B cell (primary cell): ENCODE measurements around the gene BMP6. TPM values are rescaled to one million over a fixed set of nuclear protein-coding genes. Genes with fewer than 3 reads are reported as not detected.

Source experiments
- ATAC-seq: fragments of 200-7000 bp; cut with Tn5 transposase; one replicate; pipeline ENCODE4 v1.10.0; 2021; ENCODE audit warnings: low read depth, mild to moderate bottlenecking, moderate number of reproducible peaks, moderate library complexity
- CTCF ChIA-PET: fragments of 350-600 bp; sonication (Branson Sonifier 250); formaldehyde crosslinking; loops from one replicate; lab custom pipeline; 2021; ENCODE audit warnings: antibody characterized with exemption, inconsistent platforms; lab: Charles Lee
- POLR2A ChIA-PET: fragments of 350-600 bp; sonication (Branson Sonifier 250); formaldehyde crosslinking; loops from one replicate; lab custom pipeline; 2021; ENCODE audit warnings: antibody characterized with exemption; lab: Charles Lee
- DNase-seq: peaks from one replicate; pipeline ENCODE4 v3.0.0; 2013
- H2AFZ ChIP-seq: 2 replicates; pipeline ENCODE4 v1.6.1; 2012; ENCODE audit warnings: mild to moderate bottlenecking, low read depth, low read length; ENCODE audit not compliant: insufficient read depth, poor library complexity, severe bottlenecking
- H3K27ac ChIP-seq, 2 donors: 1 replicate in 1 of 2; 2 replicates in 1 of 2; pipeline ENCODE4 v1.5.1; 2012 to 2013; ENCODE audit warnings: low read length in 2 of 2, mild to moderate bottlenecking in 2 of 2, moderate library complexity in 1 of 2
- H3K27me3 ChIP-seq, 4 experiments: fragments of 200-600 bp in 1 of 4; sonication (generic) in 1 of 4; replicated peaks in 1 of 4; 1 replicate in 2 of 4; 2 replicates in 2 of 4; pipeline versions ENCODE4 v1.6.1 to v1.7.0; 2013 to 2016; ENCODE audit warnings: low read length in 3 of 4, mild to moderate bottlenecking in 2 of 4, mixed read lengths in 1 of 4, moderate library complexity in 1 of 4; ENCODE audit not compliant: insufficient read depth in 4 of 4, control insufficient read depth in 3 of 4; ENCODE audit errors: control extremely low read depth in 1 of 4
- H3K36me3 ChIP-seq, 2 experiments: replicated peaks in 1 of 2; 1 replicate in 1 of 2; 2 replicates in 1 of 2; pipeline versions ENCODE4 v1.6.1 to v1.7.1; 2013; ENCODE audit warnings: low read length in 1 of 2; ENCODE audit not compliant: insufficient read depth in 2 of 2, control insufficient read depth in 1 of 2; ENCODE audit errors: control extremely low read depth in 1 of 2, extremely low read depth in 1 of 2
- H3K4me1 ChIP-seq, 2 donors: fragments of 200-600 bp in 1 of 2; sonication (generic) in 1 of 2; 1 replicate in 1 of 2; 2 replicates in 1 of 2; pipeline versions ENCODE4 v1.5.1 to v1.6.1; 2013 to 2017; ENCODE audit warnings: low read length in 2 of 2; ENCODE audit not compliant: control insufficient read depth in 2 of 2, insufficient read depth in 2 of 2
- H3K4me2 ChIP-seq: replicated peaks from 2 replicates; pipeline ENCODE3; 2012; ENCODE audit warnings: mild to moderate bottlenecking, low read depth, low read length; ENCODE audit not compliant: poor library complexity, severe bottlenecking
- H3K4me3 ChIP-seq, 5 experiments: fragments of 200-600 bp in 1 of 5; sonication (generic) in 1 of 5; 1 replicate in 3 of 5; 2 replicates in 2 of 5; pipeline versions ENCODE4 v1.5.1 to v1.7.0; 2011 to 2016; ENCODE audit warnings: low read length in 4 of 5, mild to moderate bottlenecking in 4 of 5, low read depth in 2 of 5, control low read depth in 1 of 5, moderate library complexity in 1 of 5; ENCODE audit not compliant: insufficient read depth in 1 of 5; ENCODE audit errors: control extremely low read depth in 1 of 5, extremely low read depth in 1 of 5
- H3K79me2 ChIP-seq: fragments of 200-600 bp; sonication (generic); one replicate; pipeline ENCODE4 v1.6.0; 2016; ENCODE audit warnings: low read length; ENCODE audit not compliant: control insufficient read depth, insufficient read depth
- H3K9ac ChIP-seq: fragments of 200-600 bp; sonication (generic); 2 replicates; pipeline ENCODE4 v1.6.1; 2017; ENCODE audit warnings: mild to moderate bottlenecking, low read length, moderate library complexity
- H3K9me3 ChIP-seq, 3 donors: one replicate each; pipeline versions ENCODE4 v1.6.1 to v1.7.1; 2013; ENCODE audit warnings: low read length in 2 of 3; ENCODE audit not compliant: control insufficient read depth in 2 of 3, insufficient read depth in 1 of 3; ENCODE audit errors: control extremely low read depth in 1 of 3
- H4K20me1 ChIP-seq: 2 replicates; pipeline ENCODE4 v1.6.0; 2012; ENCODE audit warnings: mild to moderate bottlenecking, low read length; ENCODE audit not compliant: insufficient read depth, control insufficient read depth, poor library complexity, severe bottlenecking
- H3K27ac Mint-ChIP-seq: one replicate; pipeline ENCODE4 v1.8.0; 2021; ENCODE audit warnings: mixed read lengths
- H3K27me3 Mint-ChIP-seq: one replicate; pipeline ENCODE4 v1.8.0; 2021; ENCODE audit warnings: mixed read lengths
- H3K4me1 Mint-ChIP-seq: one replicate; pipeline ENCODE4 v1.8.0; 2021; ENCODE audit warnings: mixed read lengths
- H3K4me3 Mint-ChIP-seq: one replicate; pipeline ENCODE4 v1.8.0; 2021; ENCODE audit warnings: mixed read lengths
- H3K9me3 Mint-ChIP-seq: one replicate; pipeline ENCODE4 v1.8.0; 2022; ENCODE audit warnings: mixed read lengths; ENCODE audit not compliant: insufficient read depth
- CTCF ChIP-seq: fragments of 200-600 bp; IDR thresholded peaks from one replicate; pipeline ENCODE4 v1.8.0; 2022; ENCODE audit warnings: antibody characterized with exemption, mild to moderate bottlenecking
- EZH2 ChIP-seq: IDR thresholded peaks from 2 replicates; pipeline ENCODE4 v1.6.1; 2012; ENCODE audit warnings: borderline replicate concordance, low read depth, mild to moderate bottlenecking, moderate library complexity, low read length; ENCODE audit not compliant: insufficient read depth, poor library complexity, severe bottlenecking
- WGBS: methylation state at CpG from one replicate; pipeline ENCODE4 v1.1.5; 2013; ENCODE audit warnings: missing lambda C conversion rate; ENCODE audit not compliant: insufficient coverage; 5-methylcytosine and 5-hydroxymethylcytosine counted together
- intact Hi-C: fragments of 100-400 bp; cut with micrococcal nuclease; formaldehyde crosslinking; loops from one replicate; pipeline ENCODE4 v1.10.0; 2022
- polyA plus RNA-seq: library from polyadenylated mRNA; depleted of rRNA; stranded (reverse); fragments of >200 nt; gene quantifications from 2 replicates; pipeline ENCODE4 v1.2.3, GENCODE V29; 2012
- total RNA-seq, 2 donors: library from RNA; stranded (reverse); fragments of 120-200 nt in 1 of 2; gene quantifications; 1 replicate in 1 of 2; 2 replicates in 1 of 2; pipeline versions ENCODE4 v1.2.3 to v1.2.4, GENCODE V29; 2013 to 2022

The BMP6 gene
- total and polyA plus RNA-seq, 2 donors (not counting 1 experiment from before 2014, with no cell fraction given), result 0.43 to 2.9 TPM

GRCh38 chr6:7747433-7747832 is 21.5 kb downstream of the BMP6 start:
- H3K4me2 ChIP-seq, result no peak overlapping the region
- H3K4me3 ChIP-seq, result no peak overlapping the region
- TF ChIP-seq EZH2, result no peak
- no peak for TF ChIP-seq CTCF
- WGBS, result 93% methylated on average over 5 of the region's 5 CpGs
- Mint-ChIP-seq H3K27me3 (peaks cover 22% of the 10 kb centered on the region), H3K9me3 (no peaks in the 10 kb centered on the region), H3K27ac (no peak overlapping the region), H3K4me1 (peaks cover 2% of the 10 kb centered on the region), H3K4me3 (no peak overlapping the region)
- no peak overlapping the region for H2AFZ ChIP-seq
- H3K9ac ChIP-seq, result no peak overlapping the region
- POLR2A ChIA-PET, result no interaction called here
- H3K27ac ChIP-seq, result no peak overlapping the region
- peaks cover 0 to 2% (median 0%) of the 10 kb centered on the region in 3 donors for H3K9me3 ChIP-seq
- no peaks in the 10 kb centered on the region for H3K4me1 ChIP-seq
- peaks cover 0 to 4% (median 0%) of the 10 kb centered on the region in 4 experiments for H3K27me3 ChIP-seq
- intact Hi-C loops, result no loop called here
- no peaks in the 10 kb centered on the region for H3K79me2 ChIP-seq
- no peaks in the 10 kb centered on the region for H4K20me1 ChIP-seq
- DNase-seq, result no peak
- ATAC-seq, result no peak
- no peaks in the 10 kb centered on the region for H3K36me3 ChIP-seq
- CTCF ChIA-PET, result no interaction called here

GRCh38 chr6:7747901-7748504 is 22.1 kb downstream of the BMP6 start:
- H3K9me3 Mint-ChIP-seq, result no peaks in the 10 kb centered on the region
- no peak for DNase-seq
- H3K27ac Mint-ChIP-seq, result no peak overlapping the region

More at GRCh38 chr6:7747901-7748504, 22.1 kb downstream of the BMP6 start:
- Histone ChIP-seq H3K4me1 (no peaks in the 10 kb centered on the region), H2AFZ (no peak overlapping the region), H3K9me3 (peaks cover 0 to 2% (median 0%) of the 10 kb centered on the region in 3 donors), H3K27me3 (peaks cover 0 to 4% (median 0%) of the 10 kb centered on the region in 4 experiments), H3K4me2 (no peak overlapping the region), H3K27ac (no peak overlapping the region), H3K4me3 (no peak overlapping the region), H3K79me2 (no peaks in the 10 kb centered on the region), H3K9ac (no peak overlapping the region), H4K20me1 (no peaks in the 10 kb centered on the region), H3K36me3 (no peaks in the 10 kb centered on the region)
- ChIA-PET CTCF (no interaction called here), POLR2A (no interaction called here)
- no peak for ATAC-seq
- intact Hi-C loops, result no loop called here
- H3K4me1 Mint-ChIP-seq, result peaks cover 2% of the 10 kb centered on the region
- TF ChIP-seq CTCF, result no peak
- WGBS, result 92% methylated on average over 2 of the region's 2 CpGs
- H3K27me3 Mint-ChIP-seq, result peaks cover 25% of the 10 kb centered on the region
- no peak overlapping the region for H3K4me3 Mint-ChIP-seq
